ENCODE measurements around the gene PRICKLE1. TPM values are rescaled to one million over a fixed set of nuclear protein-coding genes. Genes with fewer than 3 reads are reported as not detected.

The PRICKLE1 gene
- polyA plus RNA-seq, 1 donor (not counting 4 experiments of a cell fraction or from before 2014, with no cell fraction given) = 3.5 TPM

GRCh38 chr12:42585841-42586216, 3.7 kb downstream of the PRICKLE1 start:
- FAIRE-seq (no peak), DNase-seq (ENCODE audit: low read depth, low spot score) (no peak)
- H3K9me3 ChIP-seq (ENCODE audit: control insufficient read depth, low read depth, low read length) = no peaks in the 10 kb centered on the region
- H3K27me3 ChIP-seq (ENCODE audit: control insufficient read depth, extremely low read depth, insufficient read depth, low read length) = peaks cover 3% of the 10 kb centered on the region
- H2AFZ ChIP-seq (ENCODE audit: control insufficient read depth, low read length) = no peak overlapping the region
- H3K4me3 ChIP-seq (ENCODE audit: control insufficient read depth in 2 of 3, extremely low read depth in 1 of 3, insufficient read depth in 2 of 3, low read depth in 1 of 3, low read length in 3 of 3) = no peak overlapping the region
- H3K4me1 ChIP-seq (ENCODE audit: control insufficient read depth, extremely low read depth, insufficient read depth, low read length) = peaks cover 36% of the 10 kb centered on the region
- no peaks in the 10 kb centered on the region for H3K9me1 ChIP-seq (ENCODE audit: control insufficient read depth, extremely low read depth, insufficient read depth, low read length)
- H3K36me3 ChIP-seq (ENCODE audit: control insufficient read depth in 2 of 2, extremely low read depth in 1 of 2, insufficient read depth in 2 of 2, low read length in 2 of 2) = no peaks in the 10 kb centered on the region
- H3K4me2 ChIP-seq (ENCODE audit: control insufficient read depth, extremely low read depth, insufficient read depth, low read depth, low read length) = peak overlapping the region; percentile 67
- dilution Hi-C loops (cut with MboI; ENCODE audit: extremely low pct_ligation_motif_present, low sequenced_read_pairs) = no loop called here
- H3K27ac ChIP-seq (ENCODE audit: control insufficient read depth, insufficient read depth, low read length) = no peak overlapping the region
- peaks cover 14% of the 10 kb centered on the region for H3K79me2 ChIP-seq (ENCODE audit: control insufficient read depth, insufficient read depth, low read length)
- TF ChIP-seq EZH2 (IDR thresholded peaks at IDR 0.05; ENCODE audit: low read length) (no peak), CTCF (optimal IDR thresholded peaks at IDR 0.05 in 1 of 3, IDR thresholded peaks at IDR 0.05 in 1 of 3, conservative IDR thresholded peaks at IDR 0.05 in 1 of 3; ENCODE audit: extremely low read depth in 1 of 3, insufficient read depth in 2 of 3, low read length in 3 of 3) (no peak)
- H3K9ac ChIP-seq (ENCODE audit: control insufficient read depth, extremely low read depth, insufficient read depth, low read length) = no peak overlapping the region
- H4K20me1 ChIP-seq (ENCODE audit: control insufficient read depth, extremely low read depth, insufficient read depth, low read length) = no peaks in the 10 kb centered on the region

GRCh38 chr12:42585154-42585840, 4.2 kb downstream of the PRICKLE1 start:
- H3K79me2 ChIP-seq (ENCODE audit: control insufficient read depth, insufficient read depth, low read length) = peaks cover 17% of the 10 kb centered on the region
- DNase-seq (ENCODE audit: low read depth, low spot score) (no peak), FAIRE-seq (peak; percentile 29)
- no peaks in the 10 kb centered on the region for H3K27me3 ChIP-seq (ENCODE audit: control insufficient read depth, extremely low read depth, insufficient read depth, low read length)
- H3K27ac ChIP-seq (ENCODE audit: control insufficient read depth, insufficient read depth, low read length) = no peak overlapping the region
- H3K4me3 ChIP-seq (ENCODE audit: control insufficient read depth in 2 of 3, extremely low read depth in 1 of 3, insufficient read depth in 2 of 3, low read depth in 1 of 3, low read length in 3 of 3) = no peak overlapping the region
- H3K36me3 ChIP-seq (ENCODE audit: control insufficient read depth in 2 of 2, extremely low read depth in 1 of 2, insufficient read depth in 2 of 2, low read length in 2 of 2) = no peaks in the 10 kb centered on the region
- no peaks in the 10 kb centered on the region for H3K9me3 ChIP-seq (ENCODE audit: control insufficient read depth, low read depth, low read length)
- H3K9ac ChIP-seq (ENCODE audit: control insufficient read depth, extremely low read depth, insufficient read depth, low read length) = no peak overlapping the region
- dilution Hi-C loops (cut with MboI; ENCODE audit: extremely low pct_ligation_motif_present, low sequenced_read_pairs) = no loop called here
- H3K9me1 ChIP-seq (ENCODE audit: control insufficient read depth, extremely low read depth, insufficient read depth, low read length) = no peaks in the 10 kb centered on the region
- no peak for TF ChIP-seq EZH2 (IDR thresholded peaks at IDR 0.05; ENCODE audit: low read length)
- no peak for TF ChIP-seq CTCF (optimal IDR thresholded peaks at IDR 0.05 in 1 of 3, IDR thresholded peaks at IDR 0.05 in 1 of 3, conservative IDR thresholded peaks at IDR 0.05 in 1 of 3; ENCODE audit: extremely low read depth in 1 of 3, insufficient read depth in 2 of 3, low read length in 3 of 3)
- peak overlapping the region; percentile 67 for H3K4me2 ChIP-seq (ENCODE audit: control insufficient read depth, extremely low read depth, insufficient read depth, low read depth, low read length)
- no peaks in the 10 kb centered on the region for H4K20me1 ChIP-seq (ENCODE audit: control insufficient read depth, extremely low read depth, insufficient read depth, low read length)
- no peak overlapping the region for H2AFZ ChIP-seq (ENCODE audit: control insufficient read depth, low read length)
- peaks cover 31% of the 10 kb centered on the region for H3K4me1 ChIP-seq (ENCODE audit: control insufficient read depth, extremely low read depth, insufficient read depth, low read length)
